ENCODE results near the gene HDAC9.

DNA sequence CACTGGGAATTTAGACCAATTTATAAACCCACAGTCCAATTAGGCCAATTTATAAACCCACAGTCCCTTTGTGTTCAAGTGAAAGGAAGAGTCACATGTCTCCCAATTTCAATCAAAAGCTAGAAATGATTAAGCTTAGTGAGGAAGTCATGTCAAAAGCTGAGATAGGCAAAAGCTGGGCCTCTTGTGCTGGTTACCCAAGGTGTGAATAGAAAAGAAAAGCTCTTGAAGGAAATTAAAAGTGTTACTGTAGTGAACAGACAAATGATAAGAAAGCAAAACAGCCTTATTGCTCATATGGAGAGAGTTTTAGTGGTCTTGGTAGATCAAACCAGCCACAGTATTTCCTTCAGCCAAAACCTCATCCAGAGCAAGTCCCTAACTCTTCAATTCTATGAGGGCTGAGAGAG, 245.0 kb downstream of the HDAC9 start:
- TF ChIP-seq, protein P1, sequence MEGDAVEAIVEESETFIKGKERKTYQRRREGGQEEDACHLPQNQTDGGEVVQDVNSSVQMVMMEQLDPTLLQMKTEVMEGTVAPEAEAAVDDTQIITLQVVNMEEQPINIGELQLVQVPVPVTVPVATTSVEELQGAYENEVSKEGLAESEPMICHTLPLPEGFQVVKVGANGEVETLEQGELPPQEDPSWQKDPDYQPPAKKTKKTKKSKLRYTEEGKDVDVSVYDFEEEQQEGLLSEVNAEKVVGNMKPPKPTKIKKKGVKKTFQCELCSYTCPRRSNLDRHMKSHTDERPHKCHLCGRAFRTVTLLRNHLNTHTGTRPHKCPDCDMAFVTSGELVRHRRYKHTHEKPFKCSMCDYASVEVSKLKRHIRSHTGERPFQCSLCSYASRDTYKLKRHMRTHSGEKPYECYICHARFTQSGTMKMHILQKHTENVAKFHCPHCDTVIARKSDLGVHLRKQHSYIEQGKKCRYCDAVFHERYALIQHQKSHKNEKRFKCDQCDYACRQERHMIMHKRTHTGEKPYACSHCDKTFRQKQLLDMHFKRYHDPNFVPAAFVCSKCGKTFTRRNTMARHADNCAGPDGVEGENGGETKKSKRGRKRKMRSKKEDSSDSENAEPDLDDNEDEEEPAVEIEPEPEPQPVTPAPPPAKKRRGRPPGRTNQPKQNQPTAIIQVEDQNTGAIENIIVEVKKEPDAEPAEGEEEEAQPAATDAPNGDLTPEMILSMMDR (tag by site-specific recombination; IDR thresholded peaks at IDR 0.05) = no peak
- TF ChIP-seq ZBTB17 (tag by site-specific recombination; IDR thresholded peaks at IDR 0.05) = no peak
- no peak for TF ChIP-seq ZNF121 (tag by site-specific recombination; IDR thresholded peaks at IDR 0.05)
- no peak for TF ChIP-seq RBAK (tag by site-specific recombination; IDR thresholded peaks at IDR 0.05)
- TF ChIP-seq SALL2 (tag by site-specific recombination; IDR thresholded peaks at IDR 0.05; ENCODE audit: borderline replicate concordance) = no peak
- TF ChIP-seq, protein P2, sequence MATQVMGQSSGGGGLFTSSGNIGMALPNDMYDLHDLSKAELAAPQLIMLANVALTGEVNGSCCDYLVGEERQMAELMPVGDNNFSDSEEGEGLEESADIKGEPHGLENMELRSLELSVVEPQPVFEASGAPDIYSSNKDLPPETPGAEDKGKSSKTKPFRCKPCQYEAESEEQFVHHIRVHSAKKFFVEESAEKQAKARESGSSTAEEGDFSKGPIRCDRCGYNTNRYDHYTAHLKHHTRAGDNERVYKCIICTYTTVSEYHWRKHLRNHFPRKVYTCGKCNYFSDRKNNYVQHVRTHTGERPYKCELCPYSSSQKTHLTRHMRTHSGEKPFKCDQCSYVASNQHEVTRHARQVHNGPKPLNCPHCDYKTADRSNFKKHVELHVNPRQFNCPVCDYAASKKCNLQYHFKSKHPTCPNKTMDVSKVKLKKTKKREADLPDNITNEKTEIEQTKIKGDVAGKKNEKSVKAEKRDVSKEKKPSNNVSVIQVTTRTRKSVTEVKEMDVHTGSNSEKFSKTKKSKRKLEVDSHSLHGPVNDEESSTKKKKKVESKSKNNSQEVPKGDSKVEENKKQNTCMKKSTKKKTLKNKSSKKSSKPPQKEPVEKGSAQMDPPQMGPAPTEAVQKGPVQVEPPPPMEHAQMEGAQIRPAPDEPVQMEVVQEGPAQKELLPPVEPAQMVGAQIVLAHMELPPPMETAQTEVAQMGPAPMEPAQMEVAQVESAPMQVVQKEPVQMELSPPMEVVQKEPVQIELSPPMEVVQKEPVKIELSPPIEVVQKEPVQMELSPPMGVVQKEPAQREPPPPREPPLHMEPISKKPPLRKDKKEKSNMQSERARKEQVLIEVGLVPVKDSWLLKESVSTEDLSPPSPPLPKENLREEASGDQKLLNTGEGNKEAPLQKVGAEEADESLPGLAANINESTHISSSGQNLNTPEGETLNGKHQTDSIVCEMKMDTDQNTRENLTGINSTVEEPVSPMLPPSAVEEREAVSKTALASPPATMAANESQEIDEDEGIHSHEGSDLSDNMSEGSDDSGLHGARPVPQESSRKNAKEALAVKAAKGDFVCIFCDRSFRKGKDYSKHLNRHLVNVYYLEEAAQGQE (tag by site-specific recombination; IDR thresholded peaks at IDR 0.05) = no peak
- no peak for TF ChIP-seq MEIS1 (CRISPR knock-in tag; IDR thresholded peaks at IDR 0.05; ENCODE audit: borderline replicate concordance)
- no peak for TF ChIP-seq ZNF133 (tag by site-specific recombination; IDR thresholded peaks at IDR 0.05)
- no peak for TF ChIP-seq ZNF48 (tag by site-specific recombination; IDR thresholded peaks at IDR 0.05)
- TF ChIP-seq ZNF776 (tag by site-specific recombination; IDR thresholded peaks at IDR 0.05; ENCODE audit: borderline replicate concordance) = no peak
